IMR-90 (cell line): ENCODE results near the gene CALHM3. TPM values are rescaled to one million over a fixed set of nuclear protein-coding genes. Genes with fewer than 3 reads are reported as not detected.

Experiments used
- ATAC-seq: fragments of 200-7000 bp; cut with Tn5 transposase; 2 replicates; pipeline ENCODE4 v1.9.1; 2020; ENCODE audit warnings: low read depth, mild to moderate bottlenecking, moderate library complexity
- BruUV-seq: library from RNA; stranded (reverse); fragments of 400-500 nt; replicated peaks from 2 replicates; lab custom pipeline; 2021; lab: Mats Ljungman, UMichigan
- CTCF ChIA-PET: fragments of 300-600 bp; formaldehyde crosslinking; extraction: SDS; loops from one replicate; lab custom pipeline; 2021; ENCODE audit warnings: antibody characterized with exemption; lab: Yijun Ruan, JAX
- POLR2A ChIA-PET: fragments of 300-600 bp; sonication (Branson Sonifier 250); formaldehyde crosslinking; loops from one replicate; lab custom pipeline; 2022; ENCODE audit warnings: antibody characterized with exemption; ENCODE audit not compliant: unreplicated experiment; lab: Charles Lee
- DNase-seq: peaks from one replicate; pipeline ENCODE4 v3.0.0; 2013
- H2AFZ ChIP-seq: replicated peaks from 2 replicates; pipeline ENCODE3; 2013; ENCODE audit warnings: low read length, mild to moderate bottlenecking; ENCODE audit not compliant: poor library complexity
- H2AK5ac ChIP-seq: 2 replicates; pipeline ENCODE4 v1.6.1; 2013; ENCODE audit warnings: low read depth, low read length, inconsistent platforms
- H2AK9ac ChIP-seq: replicated peaks from 2 replicates; pipeline ENCODE3; 2013; ENCODE audit warnings: mild to moderate bottlenecking, low read depth, low read length, moderate library complexity; ENCODE audit not compliant: poor library complexity
- H2BK120ac ChIP-seq: 2 replicates; pipeline ENCODE4 v1.6.1; 2013; ENCODE audit warnings: low read depth, low read length, inconsistent platforms
- H2BK15ac ChIP-seq: 3 replicates; pipeline ENCODE4 v1.6.1; 2013; ENCODE audit warnings: low read depth, low read length, inconsistent platforms
- H2BK20ac ChIP-seq: 2 replicates; pipeline ENCODE4 v1.6.1; 2013; ENCODE audit warnings: low read depth, mild to moderate bottlenecking, inconsistent platforms, low read length, moderate library complexity
- H2BK5ac ChIP-seq: 2 replicates; pipeline ENCODE4 v1.6.1; 2013; ENCODE audit warnings: mild to moderate bottlenecking, low read depth, low read length, inconsistent platforms; ENCODE audit not compliant: poor library complexity, severe bottlenecking
- H3K14ac ChIP-seq: replicated peaks from 2 replicates; pipeline ENCODE4 v1.6.1; 2013; ENCODE audit warnings: low read depth, low read length, inconsistent platforms
- H3K18ac ChIP-seq: 2 replicates; pipeline ENCODE4 v1.6.1; 2013; ENCODE audit warnings: low read depth, low read length, control low read depth
- H3K23ac ChIP-seq: 2 replicates; pipeline ENCODE4 v1.6.1; 2013; ENCODE audit warnings: low read depth, low read length, inconsistent platforms
- H3K27ac ChIP-seq: 2 replicates; pipeline ENCODE4 v1.5.1; 2013; ENCODE audit warnings: mild to moderate bottlenecking, control low read depth, low read length; ENCODE audit not compliant: insufficient read depth
- H3K27me3 ChIP-seq: 2 replicates; pipeline ENCODE4 v1.6.1; 2013; ENCODE audit warnings: low read length; ENCODE audit not compliant: control insufficient read depth, insufficient read depth
- H3K36me3 ChIP-seq: 2 replicates; pipeline ENCODE4 v1.6.1; 2013; ENCODE audit warnings: low read length, mixed read lengths; ENCODE audit not compliant: control insufficient read depth, insufficient read depth
- H3K4ac ChIP-seq: 2 replicates; pipeline ENCODE4 v1.6.1; 2013; ENCODE audit warnings: low read depth, low read length, inconsistent platforms
- H3K4me1 ChIP-seq: 2 replicates; pipeline ENCODE4 v1.6.1; 2013; ENCODE audit warnings: low read length, mixed read lengths; ENCODE audit not compliant: control insufficient read depth, insufficient read depth
- H3K4me2 ChIP-seq: 2 replicates; pipeline ENCODE4 v1.6.1; 2013; ENCODE audit warnings: low read depth, mild to moderate bottlenecking, control low read depth, low read length, moderate library complexity
- H3K4me3 ChIP-seq: 2 replicates; pipeline ENCODE4 v1.5.1; 2013; ENCODE audit warnings: low read depth, mild to moderate bottlenecking, control low read depth, low read length, moderate library complexity; ENCODE audit not compliant: insufficient read depth
- H3K56ac ChIP-seq: 2 replicates; pipeline ENCODE4 v1.6.1; 2013; ENCODE audit warnings: low read length, inconsistent platforms; ENCODE audit not compliant: insufficient read depth; ENCODE audit errors: extremely low read depth
- H3K79me1 ChIP-seq, 2 experiments: 2 replicates each; pipeline ENCODE4 v1.6.1; 2013; ENCODE audit warnings: low read length in 2 of 2, inconsistent platforms in 1 of 2, low read depth in 1 of 2
- H3K9ac ChIP-seq: 2 replicates; pipeline ENCODE4 v1.6.1; 2013; ENCODE audit warnings: low read depth, low read length, control low read depth
- H3K9me1 ChIP-seq: 2 replicates; pipeline ENCODE4 v1.6.1; 2013; ENCODE audit warnings: low read length, inconsistent platforms; ENCODE audit not compliant: insufficient read depth
- H3K9me3 ChIP-seq: 2 replicates; pipeline ENCODE4 v1.6.1; 2013; ENCODE audit warnings: low read length; ENCODE audit not compliant: control insufficient read depth, insufficient read depth
- H4K20me1 ChIP-seq: 2 replicates; pipeline ENCODE4 v1.6.1; 2013; ENCODE audit warnings: low read length, inconsistent platforms; ENCODE audit not compliant: insufficient read depth
- H4K5ac ChIP-seq: 2 replicates; pipeline ENCODE4 v1.6.1; 2013; ENCODE audit warnings: mild to moderate bottlenecking, low read depth, low read length, control low read depth
- H4K8ac ChIP-seq, 2 experiments: 2 replicates each; pipeline ENCODE4 v1.6.1; 2013; ENCODE audit warnings: low read depth in 2 of 2, low read length in 2 of 2, control low read depth in 1 of 2, inconsistent platforms in 1 of 2
- H4K91ac ChIP-seq: 2 replicates; pipeline ENCODE4 v1.6.1; 2013; ENCODE audit warnings: low read depth, low read length, inconsistent platforms; ENCODE audit not compliant: insufficient read depth
- BHLHE40 ChIP-seq: fragments of 150-350 bp; IDR thresholded peaks from 2 replicates; pipeline ENCODE4 v1.6.1; 2016; ENCODE audit warnings: mild to moderate bottlenecking, low read depth, low read length
- CEBPB ChIP-seq: IDR thresholded peaks from 2 replicates; pipeline ENCODE4 v1.6.1; 2012; ENCODE audit warnings: low read depth, low read length, improper control_type of control experiment
- CHD1 ChIP-seq: IDR thresholded peaks from 2 replicates; pipeline ENCODE4 v1.6.1; 2012; ENCODE audit warnings: low read depth, low read length, improper control_type of control experiment
- CTCF ChIP-seq: conservative IDR thresholded peaks from 2 replicates; pipeline ENCODE4 v1.5.1; 2012; ENCODE audit warnings: mild to moderate bottlenecking, low read depth, low read length, improper control_type of control experiment
- ELK1 ChIP-seq: fragments of 150-350 bp; IDR thresholded peaks from 2 replicates; pipeline ENCODE4 v1.6.1; 2016; ENCODE audit warnings: low read depth, mild to moderate bottlenecking, low read length, moderate library complexity, borderline replicate concordance
- FOS ChIP-seq: fragments of 150-350 bp; IDR thresholded peaks from 2 replicates; pipeline ENCODE4 v1.6.1; 2016; ENCODE audit warnings: low read depth, low read length
- MAFK ChIP-seq: IDR thresholded peaks from 2 replicates; pipeline ENCODE4 v1.6.1; 2012; ENCODE audit warnings: low read depth, low read length, improper control_type of control experiment
- MAZ ChIP-seq: IDR thresholded peaks from 2 replicates; pipeline ENCODE4 v1.6.1; 2012; ENCODE audit warnings: low read depth, mild to moderate bottlenecking, low read length, improper control_type of control experiment, moderate library complexity, borderline replicate concordance
- MXI1 ChIP-seq: IDR thresholded peaks from 2 replicates; pipeline ENCODE4 v1.6.1; 2012; ENCODE audit warnings: low read depth, mild to moderate bottlenecking, low read length, moderate library complexity, borderline replicate concordance
- NFE2L2 ChIP-seq: fragments of 150-350 bp; IDR thresholded peaks from 2 replicates; pipeline ENCODE4 v1.6.1; 2016; ENCODE audit warnings: low read depth, mild to moderate bottlenecking, low read length
- POLR2A ChIP-seq: IDR thresholded peaks from 2 replicates; pipeline ENCODE4 v1.6.1; 2012; ENCODE audit warnings: mild to moderate bottlenecking, low read depth, low read length
- RAD21 ChIP-seq: IDR thresholded peaks from 2 replicates; pipeline ENCODE4 v1.6.1; 2012; ENCODE audit warnings: low read length, improper control_type of control experiment
- RCOR1 ChIP-seq: IDR thresholded peaks from 2 replicates; pipeline ENCODE4 v1.6.1; 2012; ENCODE audit warnings: mild to moderate bottlenecking, low read length, improper control_type of control experiment; ENCODE audit not compliant: insufficient replicate concordance
- RFX5 ChIP-seq: IDR thresholded peaks from 2 replicates; pipeline ENCODE4 v1.8.0; 2012; ENCODE audit warnings: low read depth, mild to moderate bottlenecking, low read length, moderate library complexity
- SMC3 ChIP-seq: fragments of 150-350 bp; IDR thresholded peaks from 2 replicates; pipeline ENCODE4 v1.6.1; 2016; ENCODE audit warnings: low read depth, mild to moderate bottlenecking, antibody characterized with exemption, low read length, moderate library complexity
- USF2 ChIP-seq: fragments of 150-350 bp; IDR thresholded peaks from 2 replicates; pipeline ENCODE4 v1.6.1; 2017; ENCODE audit warnings: mild to moderate bottlenecking, antibody characterized with exemption, low read length, low read depth
- WGBS, 2 experiments: methylation state at CpG; one replicate each; pipeline versions ENCODE4 v1.1.5 to v1.1.7; 2013; ENCODE audit warnings: missing lambda C conversion rate in 2 of 2; ENCODE audit not compliant: insufficient read length in 1 of 2; ENCODE audit errors: extremely low coverage in 2 of 2; 5-methylcytosine and 5-hydroxymethylcytosine counted together
- dilution Hi-C: fragments of 300-500 bp; cut with HindIII; formaldehyde crosslinking; loops from one replicate; pipeline ENCODE4 v1.14.3; 2018; ENCODE audit warnings: low sequenced_read_pairs; ENCODE audit not compliant: unreplicated experiment
- in situ Hi-C: fragments of 300-500 bp; cut with MboI; formaldehyde crosslinking; loops from 3 replicates; pipeline ENCODE4 v1.14.3; 2019; ENCODE audit warnings: low sequenced_read_pairs, inconsistent platforms, mixed read lengths
- intact Hi-C: fragments of 100-400 bp; cut with micrococcal nuclease; formaldehyde crosslinking; loops from 2 replicates; pipeline ENCODE4 v1.10.0; 2022
- polyA plus RNA-seq, 3 experiments: library from polyadenylated mRNA; depleted of rRNA; stranded (reverse); fragments of >200 nt; gene quantifications; 2 replicates each; pipeline ENCODE4 v1.2.3, GENCODE V29; 2012; ENCODE audit warnings: low replicate concordance in 1 of 3
- total RNA-seq: library from RNA; depleted of rRNA; stranded (reverse); fragments of >200 nt; gene quantifications from 2 replicates; pipeline ENCODE4 v1.2.3, GENCODE V29; 2012

The CALHM3 gene
- total and polyA plus RNA-seq, 2 of the 4 experiments (the other 2 are of a cell fraction), result not detected

GRCh38 chr10:103499881-103500280, 20.8 kb upstream of the CALHM3 start:
- Histone ChIP-seq H3K36me3 (no peaks in the 10 kb centered on the region), H2BK15ac (no peak overlapping the region), H3K4me3 (no peak overlapping the region), H2AFZ (no peak overlapping the region), H3K79me1 (no peaks in the 10 kb centered on the region), H3K27me3 (peaks cover 75% of the 10 kb centered on the region), H2BK20ac (no peak overlapping the region), H3K56ac (no peak overlapping the region), H4K20me1 (peaks cover 27% of the 10 kb centered on the region; the same call in 1 of the 2 replicates), H2BK5ac (no peak overlapping the region), H3K9me3 (no peaks in the 10 kb centered on the region), H2BK120ac (no peak overlapping the region), H3K14ac (no peak overlapping the region), H3K18ac (no peak overlapping the region), H4K5ac (no peak overlapping the region), H3K9me1 (no peaks in the 10 kb centered on the region), H4K91ac (no peak overlapping the region), H3K27ac (no peak overlapping the region), H3K4me2 (no peak overlapping the region), H2AK9ac (no peak overlapping the region), H4K8ac (no peak overlapping the region), H3K23ac (no peak overlapping the region), H3K4ac (no peak overlapping the region), H2AK5ac (no peak overlapping the region), H3K9ac (no peak overlapping the region), H3K4me1 (0 out of 2 replicates have a peak, but pooled peaks cover 2% of the 10 kb centered on the region)
- ChIA-PET CTCF (no interaction called here), POLR2A (interaction anchor here (0.9 kb wide), 1 partner anchor 43 kb away, joined by 4 read pairs; no protein-coding TSS in a partner anchor)
- WGBS, 2 experiments, result 100% methylated on average over 1 of the region's 7 CpGs; no CpG with 5 or more reads in 1 of the 2 experiments
- intact Hi-C loops, result no loop called here
- TF ChIP-seq SMC3 (no peak), USF2 (no peak), RCOR1 (no peak), RFX5 (no peak), FOS (no peak), CEBPB (no peak), MAZ (no peak), NFE2L2 (no peak), ELK1 (no peak), POLR2A (no peak), CTCF (no peak), CHD1 (no peak), MXI1 (no peak), RAD21 (no peak), BHLHE40 (no peak), MAFK (no peak)
- BruUV-seq, result no TSS peak
- ATAC-seq (no peak), DNase-seq (peak; percentile 22)
- dilution Hi-C loops, result no loop called here
- in situ Hi-C loops, result loop anchor here (10.0 kb wide), 1 partner anchor 185 kb away; no protein-coding TSS in a partner anchor
